GM12878 (cell line): Measurements from ENCODE around the gene RAD51B. TPM values are rescaled to one million over a fixed set of nuclear protein-coding genes. Genes with fewer than 3 reads are reported as not detected.
"Not testable (repeated sequence)": the region's sequence is repeated elsewhere in the genome, so short reads cannot be mapped to it uniquely, and the experiment has no call there.

Experiments
- ATAC-seq: fragments of 200-7000 bp; cut with Tn5 transposase; 3 replicates; pipeline ENCODE4 v1.9.1; 2020; ENCODE audit warnings: mild to moderate bottlenecking, moderate library complexity
- BruUV-seq: library from RNA; stranded (reverse); fragments of 400-500 nt; replicated peaks from 2 replicates; lab custom pipeline; 2021; lab: Mats Ljungman, UMichigan
- CTCF ChIA-PET: fragments of 300-600 bp; sonication (Branson Sonifier 250); formaldehyde crosslinking; extraction: SDS; loops from one replicate; lab custom pipeline; 2021; ENCODE audit warnings: inconsistent platforms; lab: Yijun Ruan, JAX
- POLR2A ChIA-PET: fragments of 350-600 bp; formaldehyde crosslinking; extraction: SDS; loops from one replicate; lab custom pipeline; 2021; ENCODE audit warnings: inconsistent platforms; lab: Charles Lee
- RAD21 ChIA-PET: fragments of 300-600 bp; sonication (Branson Sonifier 250); formaldehyde crosslinking; loops from one replicate; lab custom pipeline; 2023; ENCODE audit warnings: antibody characterized with exemption; ENCODE audit not compliant: unreplicated experiment; lab: Charles Lee
- SMC1A ChIA-PET: fragments of 300-600 bp; sonication (Branson Sonifier 250); formaldehyde crosslinking; loops from one replicate; lab custom pipeline; 2023; ENCODE audit not compliant: unreplicated experiment, uncharacterized antibody; lab: Charles Lee
- DNase-seq: peaks from one replicate; pipeline ENCODE4 v3.0.0-alpha.2; 2011; ENCODE audit warnings: low read depth, low spot score
- FAIRE-seq: peaks from 3 replicates; lab custom pipeline; 2011; peaks lifted over from hg19 to GRCh38; lab: Jason Lieb, UNC
- H2AFZ ChIP-seq: 2 replicates; pipeline ENCODE4 v1.6.0; 2011; ENCODE audit warnings: low read depth, low read length, control low read depth; ENCODE audit not compliant: control insufficient read depth
- H3K27ac ChIP-seq: 2 replicates; pipeline ENCODE4 v1.5.1; 2011; ENCODE audit warnings: control low read depth; ENCODE audit not compliant: control insufficient read depth, insufficient read depth
- H3K27me3 ChIP-seq, 2 experiments: replicated peaks in 1 of 2; 2 replicates each; pipeline versions ENCODE4 v1.6.0 to v1.6.1; 2011; ENCODE audit warnings: low read length in 1 of 2; ENCODE audit not compliant: control insufficient read depth in 2 of 2, insufficient read depth in 2 of 2
- H3K36me3 ChIP-seq, 2 experiments: 2 replicates each; pipeline ENCODE4 v1.5.1; 2011; ENCODE audit warnings: low read length in 1 of 2; ENCODE audit not compliant: control insufficient read depth in 2 of 2, insufficient read depth in 2 of 2
- H3K4me1 ChIP-seq: 2 replicates; pipeline ENCODE4 v1.6.1; 2011; ENCODE audit warnings: mild to moderate bottlenecking, low read length, moderate library complexity, mixed read lengths; ENCODE audit not compliant: control insufficient read depth, insufficient read depth
- H3K4me2 ChIP-seq: 2 replicates; pipeline ENCODE4 v1.6.0; 2011; ENCODE audit warnings: control low read depth; ENCODE audit not compliant: control insufficient read depth, insufficient read depth
- H3K4me3 ChIP-seq: fragments of 200-600 bp; sonication (generic); 2 replicates; pipeline ENCODE4 v1.5.1; 2016
- H3K79me2 ChIP-seq: 2 replicates; pipeline ENCODE4 v1.6.0; 2011; ENCODE audit warnings: low read length; ENCODE audit not compliant: control insufficient read depth, insufficient read depth
- H3K9ac ChIP-seq: 2 replicates; pipeline ENCODE4 v1.8.0; 2011; ENCODE audit warnings: low read length, control low read depth, mixed read lengths; ENCODE audit not compliant: control insufficient read depth, insufficient read depth
- H3K9me3 ChIP-seq: replicated peaks from 3 replicates; pipeline ENCODE4 v1.5.1; 2011; ENCODE audit warnings: mild to moderate bottlenecking, low read length; ENCODE audit not compliant: control insufficient read depth, insufficient read depth
- H4K20me1 ChIP-seq: 2 replicates; pipeline ENCODE4 v1.6.0; 2011; ENCODE audit not compliant: control insufficient read depth, insufficient read depth
- EED ChIP-seq: sonication (generic); IDR thresholded peaks from 2 replicates; pipeline ENCODE4 v1.6.1; 2016; ENCODE audit warnings: antibody characterized with exemption, low read depth
- ELK1 ChIP-seq: IDR thresholded peaks from 2 replicates; pipeline ENCODE4 v1.6.1; 2012; ENCODE audit warnings: low read depth, low read length, improper control_type of control experiment
- SPI1 ChIP-seq: IDR thresholded peaks from 2 replicates; pipeline ENCODE4 v1.6.1; 2011; ENCODE audit warnings: low read depth, mild to moderate bottlenecking, low read length, moderate library complexity, borderline replicate concordance; ENCODE audit not compliant: insufficient read depth
- SREBF1 ChIP-seq: IDR thresholded peaks from 2 replicates; pipeline ENCODE4 v1.6.1; 2012; ENCODE audit warnings: mild to moderate bottlenecking, low read length
- WGBS: methylation state at CpG from one replicate; pipeline ENCODE4 v1.1.6; 2016; ENCODE audit warnings: low lambda C conversion rate; ENCODE audit not compliant: insufficient replicate concordance, insufficient coverage; ENCODE audit errors: missing lambda C conversion rate; 5-methylcytosine and 5-hydroxymethylcytosine counted together
- in situ Hi-C: fragments of 300-500 bp; cut with MboI; formaldehyde crosslinking; loops from 9 replicates; pipeline ENCODE4 v1.14.3; 2018; ENCODE audit warnings: mixed read lengths
- intact Hi-C: fragments of 100-400 bp; cut with micrococcal nuclease; formaldehyde crosslinking; loops from one replicate; pipeline ENCODE4 v1.14.2; 2022; ENCODE audit not compliant: unreplicated experiment
- polyA plus RNA-seq, 11 experiments: library from polyadenylated mRNA; depleted of rRNA in 4 of 11; unstranded in 6 of 11; stranded (reverse) in 5 of 11; fragments of >200 nt; fragmentation: Nextera tagmentation in 4 of 11; fragmentation: Illumina TruSeq in 1 of 11; extraction: Ambion mirVana in 4 of 11; extraction: Trizol in 1 of 11; gene quantifications; 1 replicate in 1 of 11; 2 replicates in 10 of 11; pipeline versions ENCODE4 v1.2.1 to v1.2.3, GENCODE V29; 2011 to 2016; ENCODE audit warnings: inconsistent platforms in 2 of 11, missing spikeins in 2 of 11, low read depth in 1 of 11
- total RNA-seq, 4 experiments: library from RNA; depleted of rRNA in 3 of 4; stranded (reverse); fragments of >200 nt in 3 of 4; fragmentation: Illumina TruSeq in 1 of 4; extraction: Trizol in 1 of 4; gene quantifications; 2 replicates each; pipeline versions ENCODE4 v1.2.1 to v1.2.3, GENCODE V29; 2013 to 2021

The RAD51B gene
- total and polyA plus RNA-seq, 10 of the 15 experiments (the other 5 are each of a cell fraction or from before 2014, with no cell fraction given), result 9.8 to 26.8 (median 21.3) TPM

- no peak for TF ChIP-seq ELK1
- TF ChIP-seq SPI1, result no peak
- TF ChIP-seq EED, result no peak
- no peak for TF ChIP-seq SREBF1
Measured at GRCh38 chr14:67817750-67818438, 1.7 kb upstream of the RAD51B start (continued).

GRCh38 chr14:67818476-67818875, 1.1 kb upstream of the RAD51B start:
- POLR2A ChIA-PET, result interaction anchor here (0.6 to 1.3 kb wide), 6 partner anchors 150 to 867 kb away, joined by 3 to 4 read pairs (median 3); partner anchors contain the start of gene PIGH
- H4K20me1 ChIP-seq, result not testable (repeated sequence)

More at GRCh38 chr14:67818476-67818875, 1.1 kb upstream of the RAD51B start:
- H3K27ac ChIP-seq, RAD21 ChIA-PET, FAIRE-seq, H3K36me3 ChIP-seq, intact Hi-C loops, H3K9me3 ChIP-seq, H3K4me2 ChIP-seq, H2AFZ ChIP-seq, in situ Hi-C loops, DNase-seq, H3K9ac ChIP-seq, H3K4me3 ChIP-seq, ATAC-seq, BruUV-seq, H3K27me3 ChIP-seq: not testable (repeated sequence)
- WGBS, result 91% methylated on average over 6 of the region's 6 CpGs
- SMC1A ChIA-PET, result interaction anchor here (0.6 to 1.3 kb wide), 3 partner anchors 63 to 562 kb away, joined by 3 to 6 read pairs (median 3); no protein-coding TSS in a partner anchor
- CTCF ChIA-PET, result interaction anchor here (1.5 kb wide), 1 partner anchor 145 kb away, joined by 4 read pairs; no protein-coding TSS in a partner anchor
- peaks cover 15% of the 10 kb centered on the region for H3K4me1 ChIP-seq
- peaks cover 37% of the 10 kb centered on the region for H3K79me2 ChIP-seq
